ENCODE results near the gene VKORC1. TPM values are rescaled to one million over a fixed set of nuclear protein-coding genes. Genes with fewer than 3 reads are reported as not detected.

VKORC1 gene
- total and polyA plus RNA-seq, 2 of the 8 experiments (the other 6 are each of a cell fraction or from before 2014, with no cell fraction given), result 84.1 to 483 TPM

GRCh38 chr16:31073970-31074813 is 20.4 kb downstream of the VKORC1 start, which contains the start of the genes ZNF646 and ZNF668:
Gene ZNF646 (plus strand): TSS chr16:31074422. CDS start chr16:31076325, 1,903 bp downstream.
Gene ZNF668 (minus strand): TSS chr16:31074240. CDS start chr16:31064459, 9,781 bp downstream.
- ChIA-PET CTCF (ENCODE audit: partially characterized antibody) (interaction anchor here (0.6 to 2.6 kb wide), 9 partner anchors 20 to 89 kb away, joined by 3 to 17 read pairs (median 5); partner anchors contain the start of genes HSD3B7, PRSS8 and VKORC1), POLR2A (ENCODE audit: partially characterized antibody) (interaction anchor here (0.6 to 4.9 kb wide), 34 partner anchors 10 to 639 kb away, joined by 3 to 34 read pairs (median 4); partner anchors contain the start of genes FUS, HSD3B7, KAT8 and PHKG2)
- peak within 1 kb of the TSS; percentile 47 for H2AK5ac ChIP-seq (ENCODE audit: low read depth, low read length)
- H3K27me3 ChIP-seq (replicated peaks in 1 of 4; ENCODE audit: control insufficient read depth in 3 of 4, extremely low read depth in 1 of 4, insufficient read depth in 3 of 4, low read length in 3 of 4), result no peaks in the 10 kb centered on the region
- peak within 1 kb of the TSS; percentile 82 for H3K27ac ChIP-seq (ENCODE audit: low read depth, low read length)
- peak within 1 kb of the TSS; percentile 91 for H3K56ac ChIP-seq (replicated peaks; ENCODE audit: insufficient read length, low read depth, low read length)
- peak within 1 kb of the TSS; percentile 97 for H3K4ac ChIP-seq (replicated peaks; ENCODE audit: insufficient read length, low read depth, low read length)
- H4K20me1 ChIP-seq (replicated peaks in 1 of 2; ENCODE audit: control insufficient read depth in 1 of 2, insufficient read depth in 2 of 2, low read length in 2 of 2), result peaks cover 2 to 24% of the 10 kb centered on the region in 2 experiments
- H3K36me3 ChIP-seq (ENCODE audit: control insufficient read depth in 2 of 4, insufficient read depth in 4 of 4, low read length in 3 of 4), result peaks cover 5 to 30% (median 23%) of the 10 kb centered on the region in 4 experiments; a peak in 7 of 8 replicates
- peaks cover 13 to 61% of the 10 kb centered on the region in 2 experiments for H3K79me2 ChIP-seq (ENCODE audit: control insufficient read depth in 1 of 2, insufficient read depth in 2 of 2, low read length in 2 of 2)
- H3K9ac ChIP-seq (replicated peaks in 1 of 4; ENCODE audit: extremely low read depth in 1 of 4, low read depth in 3 of 4, low read length in 3 of 4), result peak within 1 kb of the TSS; percentile 86 to 94 (median 90)
- no peak within 1 kb of the TSS for H2BK15ac ChIP-seq (ENCODE audit: low read length)
- peak within 1 kb of the TSS; percentile 89 to 98 (median 90) for H3K4me3 ChIP-seq (ENCODE audit: extremely low read depth in 1 of 4, insufficient read depth in 2 of 4, low read depth in 3 of 4, low read length in 4 of 4)
- peaks cover 4% of the 10 kb centered on the region; the same call in 1 of the 2 replicates for H3K79me1 ChIP-seq (ENCODE audit: low read depth, low read length)
- 1% methylated on average over 48 of the region's 48 CpGs; no CpG with 5 or more reads in 1 of the 2 experiments for WGBS, 2 experiments (ENCODE audit: extremely low coverage in 1 of 2, insufficient coverage in 1 of 2, insufficient read length in 1 of 2, insufficient replicate concordance in 2 of 2, low coverage in 1 of 2, low lambda C conversion rate in 2 of 2, missing lambda C conversion rate in 1 of 2)
- H2BK120ac ChIP-seq (replicated peaks; ENCODE audit: low read depth, low read length), result no peak within 1 kb of the TSS
- peak within 1 kb of the TSS; percentile 99 for H3K18ac ChIP-seq (ENCODE audit: extremely low read depth, low read length)
- peak within 1 kb of the TSS; percentile 97 for H4K5ac ChIP-seq (ENCODE audit: insufficient read length, low read depth, low read length)
- no peak within 1 kb of the TSS for H3K23ac ChIP-seq (ENCODE audit: insufficient read length)
- peak within 1 kb of the TSS; percentile 88 to 96 for H3K4me2 ChIP-seq (ENCODE audit: insufficient read depth in 1 of 2, low read depth in 2 of 2, low read length in 2 of 2)
- peak within 1 kb of the TSS; percentile 63 for H3K14ac ChIP-seq (ENCODE audit: insufficient read length)
- DNase-seq (ENCODE audit: low read depth in 1 of 2, low spot score in 2 of 2) (peak; percentile 89 to 97), FAIRE-seq (peak; percentile 70)
- peak within 1 kb of the TSS; percentile 96 for H4K91ac ChIP-seq (replicated peaks; ENCODE audit: insufficient read length, low read length)
- peak within 1 kb of the TSS; percentile 99 for H4K8ac ChIP-seq (ENCODE audit: extremely low read depth, insufficient read depth, low read length)
- no peak within 1 kb of the TSS for H2BK12ac ChIP-seq (ENCODE audit: low read depth, low read length)
- H2BK20ac ChIP-seq (ENCODE audit: low read length), result no peak within 1 kb of the TSS
- H3K9me3 ChIP-seq (ENCODE audit: insufficient read depth in 2 of 2, low read depth in 1 of 2, low read length in 1 of 2), result no peaks in the 10 kb centered on the region
- peak within 1 kb of the TSS; percentile 72; the same call in 1 of the 2 replicates for H2AFZ ChIP-seq (ENCODE audit: low read length)
- peaks cover 7% of the 10 kb centered on the region; the same call in 1 of the 2 replicates for H3K23me2 ChIP-seq (ENCODE audit: low read depth, low read length)
- peak within 1 kb of the TSS; percentile 90 for H2BK5ac ChIP-seq (ENCODE audit: low read depth, low read length)
- H3K4me1 ChIP-seq (replicated peaks in 1 of 4; ENCODE audit: control insufficient read depth in 3 of 4, insufficient read depth in 4 of 4, low read length in 3 of 4), result peaks cover 0 to 1% (median 0%) of the 10 kb centered on the region in 4 experiments; a peak in 2 of 7 replicates
- TF ChIP-seq POLR2A (IDR thresholded peaks at IDR 0.05; ENCODE audit: control extremely low read depth in 1 of 2, low read depth in 2 of 2, low read length in 2 of 2) (peak; percentile 72 to 92), KDM4A (IDR thresholded peaks at IDR 0.05; ENCODE audit: low read depth, low read length, severe bottlenecking) (no peak), FOSL1 (IDR thresholded peaks at IDR 0.05; ENCODE audit: insufficient read depth, low read depth, low read length) (no peak), EGR1 (IDR thresholded peaks at IDR 0.05; ENCODE audit: borderline replicate concordance, low read depth, low read length) (peak; percentile 94), USF2 (IDR thresholded peaks at IDR 0.05; ENCODE audit: low read length) (no peak), CBX5 (IDR thresholded peaks at IDR 0.05; ENCODE audit: low read depth, low read length) (no peak), MAFK (IDR thresholded peaks at IDR 0.05; ENCODE audit: low read depth, low read length) (no peak), JUN (IDR thresholded peaks at IDR 0.05; ENCODE audit: low read depth, low read length) (no peak), CTBP2 (IDR thresholded peaks at IDR 0.05; ENCODE audit: borderline replicate concordance, insufficient read depth, insufficient read length, low read length) (no peak), CHD2 (IDR thresholded peaks at IDR 0.05; ENCODE audit: low read length) (no peak)
